ENCODE measurements around the gene NF2.

DNA sequence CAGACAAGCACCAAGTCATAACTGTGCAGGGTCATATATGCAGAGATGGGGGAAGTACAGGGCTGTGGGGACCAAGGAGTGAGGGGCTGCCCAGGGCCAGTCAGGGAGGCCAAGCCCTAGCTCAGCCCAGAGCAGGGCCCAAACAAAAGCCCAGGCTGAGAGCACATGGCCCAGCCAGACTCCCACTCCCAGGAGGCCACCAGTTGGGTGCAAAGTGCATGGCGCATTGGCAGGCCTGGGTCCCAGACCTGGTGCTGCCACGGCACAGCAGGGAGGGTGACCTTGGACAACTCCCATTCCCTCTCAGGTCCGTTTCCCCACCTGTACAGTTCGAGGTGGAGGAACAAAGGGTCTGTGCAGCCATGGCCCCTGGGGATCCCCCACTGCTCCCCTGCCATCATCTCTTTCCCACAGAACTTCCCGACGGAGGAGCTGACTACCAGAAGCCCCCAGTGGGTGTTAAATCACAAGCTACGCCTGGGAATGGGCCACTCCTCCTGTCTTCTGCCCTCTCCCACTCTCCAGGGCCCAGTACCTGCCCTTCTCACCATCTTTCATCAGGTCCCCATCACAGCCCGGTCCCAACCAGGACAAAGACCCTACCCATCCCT, 23.1 kb upstream of the NF2 start:
- no peak for TF ChIP-seq EZH2 (IDR thresholded peaks at IDR 0.05; ENCODE audit: insufficient read depth, poor library complexity, severe bottlenecking)
- TF ChIP-seq EZH2phosphoT487 (IDR thresholded peaks at IDR 0.05; ENCODE audit: insufficient read depth, low read depth) = no peak
